ENCODE results near the gene SMCP.

Gene SMCP, protein sequence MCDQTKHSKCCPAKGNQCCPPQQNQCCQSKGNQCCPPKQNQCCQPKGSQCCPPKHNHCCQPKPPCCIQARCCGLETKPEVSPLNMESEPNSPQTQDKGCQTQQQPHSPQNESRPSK

DNA sequence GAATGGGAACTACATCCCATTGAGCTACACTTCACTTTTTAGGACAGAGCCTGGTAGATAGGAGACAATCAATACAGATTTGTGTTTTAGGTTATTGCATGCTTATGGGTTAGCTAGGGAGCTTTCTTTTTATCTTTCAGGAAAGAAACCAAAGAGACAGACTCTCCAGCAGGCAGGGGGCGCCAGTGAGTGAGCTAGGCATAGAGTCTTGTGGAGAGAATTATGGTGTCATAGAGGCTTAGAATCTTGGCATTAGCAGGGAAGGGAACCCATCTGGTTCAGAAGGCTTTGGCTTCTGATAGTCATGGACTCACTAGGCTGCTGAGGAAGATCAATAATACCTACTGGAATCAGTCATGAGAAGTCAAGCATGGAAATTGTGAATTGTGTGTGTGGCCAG lies at the start of gene SMCP:
Gene SMCP (plus strand): TSS at position 281 of the 400 bp plus-strand sequence. CDS start 6,101 bp downstream, outside the sequence.
- TF ChIP-seq, protein P1, sequence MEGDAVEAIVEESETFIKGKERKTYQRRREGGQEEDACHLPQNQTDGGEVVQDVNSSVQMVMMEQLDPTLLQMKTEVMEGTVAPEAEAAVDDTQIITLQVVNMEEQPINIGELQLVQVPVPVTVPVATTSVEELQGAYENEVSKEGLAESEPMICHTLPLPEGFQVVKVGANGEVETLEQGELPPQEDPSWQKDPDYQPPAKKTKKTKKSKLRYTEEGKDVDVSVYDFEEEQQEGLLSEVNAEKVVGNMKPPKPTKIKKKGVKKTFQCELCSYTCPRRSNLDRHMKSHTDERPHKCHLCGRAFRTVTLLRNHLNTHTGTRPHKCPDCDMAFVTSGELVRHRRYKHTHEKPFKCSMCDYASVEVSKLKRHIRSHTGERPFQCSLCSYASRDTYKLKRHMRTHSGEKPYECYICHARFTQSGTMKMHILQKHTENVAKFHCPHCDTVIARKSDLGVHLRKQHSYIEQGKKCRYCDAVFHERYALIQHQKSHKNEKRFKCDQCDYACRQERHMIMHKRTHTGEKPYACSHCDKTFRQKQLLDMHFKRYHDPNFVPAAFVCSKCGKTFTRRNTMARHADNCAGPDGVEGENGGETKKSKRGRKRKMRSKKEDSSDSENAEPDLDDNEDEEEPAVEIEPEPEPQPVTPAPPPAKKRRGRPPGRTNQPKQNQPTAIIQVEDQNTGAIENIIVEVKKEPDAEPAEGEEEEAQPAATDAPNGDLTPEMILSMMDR (IDR thresholded peaks at IDR 0.05; ENCODE audit: control insufficient read depth, insufficient read depth, low read depth, low read length, missing control alignments), result no peak
- DNase-seq (ENCODE audit: low read depth), result no peak
- H3K4me3 ChIP-seq (ENCODE audit: control insufficient read depth, low read depth, low read length), result no peak within 1 kb of the TSS

GRCh38 chr1:152836870-152837269 lies 41.3 kb upstream of the SMCP start:
- H3K4me3 ChIP-seq (ENCODE audit: control insufficient read depth, low read depth, low read length), result no peak overlapping the region
- DNase-seq (ENCODE audit: low read depth), result no peak
- TF ChIP-seq, protein P1 (IDR thresholded peaks at IDR 0.05; ENCODE audit: control insufficient read depth, insufficient read depth, low read depth, low read length, missing control alignments), result no peak

DNA sequence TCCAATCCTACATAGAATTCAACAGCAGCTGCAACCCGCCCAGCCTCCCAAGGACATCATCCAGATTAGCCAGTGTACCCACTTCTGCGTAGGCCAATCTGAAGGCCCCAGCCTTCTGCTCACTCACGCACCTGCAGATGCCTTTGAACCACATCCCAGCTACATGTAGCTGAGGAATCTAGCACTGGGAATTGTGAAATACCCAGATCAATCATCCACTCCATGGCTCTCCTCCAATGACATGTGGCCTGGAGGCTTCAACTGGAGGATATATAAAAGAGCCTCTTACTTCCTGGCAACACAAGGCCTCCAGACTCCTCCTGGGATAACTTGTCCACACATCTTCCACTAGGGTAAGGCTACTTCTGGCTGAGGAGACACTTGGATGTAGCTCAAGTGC lies 35.6 kb upstream of the SMCP start, which contains the start of gene LCE6A:
Gene LCE6A (plus strand): TSS at position 301 of the 400 bp plus-strand sequence. CDS start 665 bp downstream, outside the sequence.
- DNase-seq (ENCODE audit: low read depth), result no peak
- TF ChIP-seq, protein P1 (IDR thresholded peaks at IDR 0.05; ENCODE audit: control insufficient read depth, insufficient read depth, low read depth, low read length, missing control alignments), result no peak
- H3K4me3 ChIP-seq (ENCODE audit: control insufficient read depth, low read depth, low read length), result no peak within 1 kb of the TSS

DNA sequence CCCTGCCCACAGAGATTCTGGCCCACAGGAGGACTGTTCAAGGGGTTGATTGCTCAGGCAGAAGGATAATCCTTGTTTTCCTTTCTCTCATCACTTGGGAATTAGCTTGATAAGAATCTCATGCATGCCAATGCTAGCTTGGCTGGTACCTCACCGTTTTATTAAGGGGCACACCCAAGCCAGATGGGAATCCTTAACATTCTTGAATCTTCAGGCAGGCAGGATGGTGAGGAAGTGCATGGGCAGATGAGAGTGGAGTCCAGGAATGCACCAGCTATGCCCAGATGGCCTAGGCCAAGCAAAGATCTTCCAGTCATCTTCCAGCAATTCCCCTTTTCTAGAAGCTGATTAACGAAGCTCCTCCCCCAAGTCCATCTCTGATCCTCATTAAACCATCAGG lies 22.5 kb upstream of the SMCP start:
- DNase-seq (ENCODE audit: low read depth), result no peak
- no peak overlapping the region for H3K4me3 ChIP-seq (ENCODE audit: control insufficient read depth, low read depth, low read length)
- TF ChIP-seq, protein P1 (IDR thresholded peaks at IDR 0.05; ENCODE audit: control insufficient read depth, insufficient read depth, low read depth, low read length, missing control alignments), result no peak

DNA sequence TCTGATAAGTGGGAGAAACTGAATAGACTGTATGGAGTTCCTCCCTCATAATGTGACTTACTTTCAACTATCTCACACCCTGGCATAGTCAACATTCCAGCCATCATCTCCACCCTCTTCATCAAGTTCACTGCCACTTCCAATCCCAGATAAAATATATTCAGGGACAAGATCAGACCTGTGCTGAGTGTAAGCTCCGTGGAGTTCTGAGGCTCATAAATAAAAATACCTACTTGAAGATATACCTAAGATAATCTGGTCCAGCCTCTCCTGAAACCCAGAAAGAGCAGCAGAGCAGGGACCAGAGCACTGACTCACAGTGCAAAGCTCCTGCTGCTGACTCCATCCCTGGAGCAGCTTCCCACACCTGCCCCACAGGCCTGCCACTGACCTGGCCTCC lies 20.1 kb upstream of the SMCP start:
- DNase-seq (ENCODE audit: low read depth), result no peak
- H3K4me3 ChIP-seq (ENCODE audit: control insufficient read depth, low read depth, low read length), result no peak overlapping the region
- TF ChIP-seq, protein P1 (IDR thresholded peaks at IDR 0.05; ENCODE audit: control insufficient read depth, insufficient read depth, low read depth, low read length, missing control alignments), result no peak

- no peak for DNase-seq (ENCODE audit: low read depth)
- no peak within 1 kb of the TSS for H3K4me3 ChIP-seq (ENCODE audit: control insufficient read depth, low read depth, low read length)
Measured at GRCh38 chr1:152859696-152860095, 18.4 kb upstream of the SMCP start, which contains the start of gene LCE7A. LCE7A (plus strand) TSS chr1:152859996; CDS start chr1:152860698, 702 bp downstream.

More at GRCh38 chr1:152859696-152860095, 18.4 kb upstream of the SMCP start, which contains the start of gene LCE7A:
- TF ChIP-seq, protein P1 (IDR thresholded peaks at IDR 0.05; ENCODE audit: control insufficient read depth, insufficient read depth, low read depth, low read length, missing control alignments), result no peak

Data from AG09309 (cell line).